Stimulated activated memory B cell treated with anti-CD40 and anti-IgM and Interleukin-4, amounts not matched to agents 10 μg/mL and 1 μg/mL and 100 μg/mL, for 72 hours (primary cell): ENCODE data around the gene LBP.

Source experiments
- ATAC-seq: fragments of 150-1000 bp; cut with Tn5 transposase; 2 replicates; pipeline ENCODE4 v1.10.0; 2021
- H3K27ac Mint-ChIP-seq: one replicate; pipeline ENCODE4 v1.8.0; 2022; ENCODE audit warnings: mild to moderate bottlenecking, mixed read lengths
- H3K27me3 Mint-ChIP-seq: one replicate; pipeline ENCODE4 v1.8.0; 2022; ENCODE audit warnings: mixed read lengths
- H3K36me3 Mint-ChIP-seq: one replicate; pipeline ENCODE4 v1.8.0; 2022; ENCODE audit warnings: mixed read lengths
- H3K4me1 Mint-ChIP-seq: one replicate; pipeline ENCODE4 v1.8.0; 2022; ENCODE audit warnings: mixed read lengths
- H3K4me3 Mint-ChIP-seq: one replicate; pipeline ENCODE4 v1.8.0; 2022; ENCODE audit warnings: mild to moderate bottlenecking, moderate library complexity, mixed read lengths
- H3K9me3 Mint-ChIP-seq: one replicate; pipeline ENCODE4 v1.8.0; 2022; ENCODE audit warnings: mixed read lengths

The LBP gene

GRCh38 chr20:38346247-38346651 lies at the start of gene LBP:
LBP (plus strand) TSS chr20:38346482; CDS start chr20:38346517, 35 bp downstream.
- no peaks in the 10 kb centered on the region for H3K9me3 Mint-ChIP-seq
- peaks cover 28% of the 10 kb centered on the region for H3K27me3 Mint-ChIP-seq
- no peaks in the 10 kb centered on the region for H3K4me1 Mint-ChIP-seq
- ATAC-seq, result no peak
- no peak within 1 kb of the TSS for H3K4me3 Mint-ChIP-seq
- H3K36me3 Mint-ChIP-seq, result no peaks in the 10 kb centered on the region
- H3K27ac Mint-ChIP-seq, result no peak within 1 kb of the TSS

GRCh38 chr20:38297916-38298674 lies 48.2 kb upstream of the LBP start:
- no peak for ATAC-seq
- Mint-ChIP-seq H3K4me3 (no peak overlapping the region), H3K27me3 (peaks cover 45% of the 10 kb centered on the region), H3K27ac (no peak overlapping the region), H3K9me3 (no peaks in the 10 kb centered on the region), H3K36me3 (no peaks in the 10 kb centered on the region), H3K4me1 (peaks cover 8% of the 10 kb centered on the region)

- H3K27me3 Mint-ChIP-seq, result peaks cover 45% of the 10 kb centered on the region
- H3K9me3 Mint-ChIP-seq, result no peaks in the 10 kb centered on the region
- H3K36me3 Mint-ChIP-seq, result no peaks in the 10 kb centered on the region
- no peak overlapping the region for H3K4me3 Mint-ChIP-seq
- no peak for ATAC-seq
- no peak overlapping the region for H3K27ac Mint-ChIP-seq
- H3K4me1 Mint-ChIP-seq, result peaks cover 15% of the 10 kb centered on the region
These were observed 47.5 kb upstream of the LBP start for GRCh38 chr20:38298768-38299288.

- Mint-ChIP-seq H3K4me3 (no peak overlapping the region), H3K36me3 (no peaks in the 10 kb centered on the region), H3K27me3 (peaks cover 51% of the 10 kb centered on the region), H3K9me3 (no peaks in the 10 kb centered on the region), H3K27ac (no peak overlapping the region), H3K4me1 (peaks cover 26% of the 10 kb centered on the region)
- no peak for ATAC-seq
These were observed 46.3 kb upstream of the LBP start for GRCh38 chr20:38299963-38300362.

- no peaks in the 10 kb centered on the region for H3K9me3 Mint-ChIP-seq
- ATAC-seq, result no peak
- no peak overlapping the region for H3K4me3 Mint-ChIP-seq
- H3K4me1 Mint-ChIP-seq, result peaks cover 26% of the 10 kb centered on the region
- H3K27me3 Mint-ChIP-seq, result peaks cover 55% of the 10 kb centered on the region
- no peak overlapping the region for H3K27ac Mint-ChIP-seq
- no peaks in the 10 kb centered on the region for H3K36me3 Mint-ChIP-seq
These were observed 45.8 kb upstream of the LBP start for GRCh38 chr20:38300438-38300837.

GRCh38 chr20:38301309-38301708 lies 45.0 kb upstream of the LBP start:
- no peak for ATAC-seq
- Mint-ChIP-seq H3K27me3 (peaks cover 64% of the 10 kb centered on the region), H3K4me1 (peaks cover 26% of the 10 kb centered on the region)

GRCh38 chr20:38302786-38303185 lies 43.5 kb upstream of the LBP start:
- Mint-ChIP-seq H3K27ac (no peak overlapping the region), H3K36me3 (no peaks in the 10 kb centered on the region), H3K4me3 (no peak overlapping the region), H3K4me1 (peaks cover 26% of the 10 kb centered on the region), H3K27me3 (peaks cover 73% of the 10 kb centered on the region), H3K9me3 (no peaks in the 10 kb centered on the region)
- no peak for ATAC-seq

More at GRCh38 chr20:38301309-38301708, 45.0 kb upstream of the LBP start:
- Mint-ChIP-seq H3K9me3 (no peaks in the 10 kb centered on the region), H3K36me3 (no peaks in the 10 kb centered on the region), H3K4me3 (no peak overlapping the region), H3K27ac (no peak overlapping the region)

- peak; percentile 35 for ATAC-seq
- Mint-ChIP-seq H3K27ac (no peak within 1 kb of the TSS), H3K4me1 (peaks cover 26% of the 10 kb centered on the region), H3K9me3 (no peaks in the 10 kb centered on the region), H3K4me3 (no peak within 1 kb of the TSS), H3K27me3 (peaks cover 73% of the 10 kb centered on the region), H3K36me3 (no peaks in the 10 kb centered on the region)
These were observed 42.3 kb upstream of the LBP start, which contains the start of gene BPI for GRCh38 chr20:38303908-38304379. BPI (plus strand) TSS chr20:38304156; CDS start chr20:38304224, 68 bp downstream.

- Mint-ChIP-seq H3K4me3 (no peak overlapping the region), H3K4me1 (peaks cover 26% of the 10 kb centered on the region), H3K9me3 (no peaks in the 10 kb centered on the region), H3K36me3 (no peaks in the 10 kb centered on the region), H3K27me3 (peaks cover 73% of the 10 kb centered on the region), H3K27ac (no peak overlapping the region)
- no peak for ATAC-seq
These were observed 41.3 kb upstream of the LBP start for GRCh38 chr20:38304845-38305447.

- Mint-ChIP-seq H3K4me3 (no peak overlapping the region), H3K36me3 (no peaks in the 10 kb centered on the region), H3K27ac (no peak overlapping the region), H3K4me1 (peaks cover 26% of the 10 kb centered on the region), H3K9me3 (no peaks in the 10 kb centered on the region), H3K27me3 (peaks cover 70% of the 10 kb centered on the region)
- ATAC-seq, result no peak
These were observed 40.7 kb upstream of the LBP start for GRCh38 chr20:38305541-38305940.

- Mint-ChIP-seq H3K9me3 (no peaks in the 10 kb centered on the region), H3K4me1 (peaks cover 26% of the 10 kb centered on the region), H3K27me3 (peaks cover 70% of the 10 kb centered on the region), H3K4me3 (no peak overlapping the region), H3K36me3 (no peaks in the 10 kb centered on the region), H3K27ac (no peak overlapping the region)
- ATAC-seq, result no peak
These were observed 39.9 kb upstream of the LBP start for GRCh38 chr20:38306379-38306778.

- Mint-ChIP-seq H3K4me3 (no peak overlapping the region), H3K9me3 (no peaks in the 10 kb centered on the region), H3K4me1 (peaks cover 24% of the 10 kb centered on the region), H3K27ac (no peak overlapping the region), H3K36me3 (no peaks in the 10 kb centered on the region), H3K27me3 (peaks cover 63% of the 10 kb centered on the region)
- no peak for ATAC-seq
These were observed 38.8 kb upstream of the LBP start for GRCh38 chr20:38307371-38308046.

GRCh38 chr20:38308047-38308438 lies 38.2 kb upstream of the LBP start:
- Mint-ChIP-seq H3K36me3 (no peaks in the 10 kb centered on the region), H3K9me3 (no peaks in the 10 kb centered on the region), H3K4me3 (no peak overlapping the region), H3K27ac (no peak overlapping the region), H3K27me3 (peaks cover 58% of the 10 kb centered on the region), H3K4me1 (peaks cover 18% of the 10 kb centered on the region)
- no peak for ATAC-seq

GRCh38 chr20:38308447-38308846 lies 37.8 kb upstream of the LBP start:
- ATAC-seq, result no peak
- Mint-ChIP-seq H3K27ac (no peak overlapping the region), H3K27me3 (peaks cover 54% of the 10 kb centered on the region), H3K4me1 (peaks cover 14% of the 10 kb centered on the region), H3K36me3 (no peaks in the 10 kb centered on the region), H3K4me3 (no peak overlapping the region), H3K9me3 (no peaks in the 10 kb centered on the region)

- Mint-ChIP-seq H3K4me1 (no peaks in the 10 kb centered on the region), H3K27me3 (peaks cover 27% of the 10 kb centered on the region), H3K36me3 (no peaks in the 10 kb centered on the region), H3K9me3 (no peaks in the 10 kb centered on the region), H3K4me3 (no peak overlapping the region), H3K27ac (no peak overlapping the region)
- ATAC-seq, result no peak
These were observed 35.2 kb upstream of the LBP start for GRCh38 chr20:38311091-38311490.
